ENCODE results near the gene PPP2R5C. TPM values are rescaled to one million over a fixed set of nuclear protein-coding genes. Genes with fewer than 3 reads are reported as not detected.
A peak's percentile ranks its signal among the peaks of the same experiment; 100 is the strongest.

PPP2R5C gene
- total RNA-seq, 2 experiments from 2014 or later: 238 to 242 TPM

GRCh38 chr14:101862711-101863110 is 101.2 kb downstream of the PPP2R5C start:
- intact Hi-C loops (cut with micrococcal nuclease): no loop called here
- Mint-ChIP-seq H3K4me3 (no peak overlapping the region), H3K27ac (peak overlapping the region; percentile 10), H3K9me3 (no peaks in the 10 kb centered on the region), H3K36me3 (ENCODE audit: low read depth) (peaks cover 38% of the 10 kb centered on the region), H3K27me3 (no peaks in the 10 kb centered on the region), H3K4me1 (ENCODE audit: low read depth) (peaks cover 44% of the 10 kb centered on the region)
- TF ChIP-seq CTCF (IDR thresholded peaks at IDR 0.05): no peak
- ChIA-PET POLR2A (interaction anchor here (0.9 to 1.5 kb wide), 3 partner anchors 13 to 41 kb away, joined by 3 to 5 read pairs (median 3); no protein-coding TSS in a partner anchor), CTCF (interaction anchor here (1.6 to 2.1 kb wide), 3 partner anchors 9 to 92 kb away, joined by 4 to 6 read pairs (median 6); no protein-coding TSS in a partner anchor)
- no peak for DNase-seq
- ATAC-seq: no peak

- Mint-ChIP-seq H3K4me3 (no peak overlapping the region), H3K4me1 (ENCODE audit: low read depth) (peaks cover 36% of the 10 kb centered on the region), H3K36me3 (ENCODE audit: low read depth) (peaks cover 27% of the 10 kb centered on the region), H3K27ac (no peak overlapping the region), H3K9me3 (no peaks in the 10 kb centered on the region), H3K27me3 (no peaks in the 10 kb centered on the region)
- CTCF ChIA-PET: interaction anchor here (1.0 to 1.2 kb wide), 2 partner anchors 13 to 94 kb away, joined by 4 read pairs; no protein-coding TSS in a partner anchor
- TF ChIP-seq CTCF (IDR thresholded peaks at IDR 0.05): no peak
- no peak for ATAC-seq
- DNase-seq: no peak
- POLR2A ChIA-PET: interaction anchor here (1.1 kb wide), 1 partner anchor 11 kb away, joined by 3 read pairs; no protein-coding TSS in a partner anchor
- intact Hi-C loops (cut with micrococcal nuclease): no loop called here
Observed at GRCh38 chr14:101865288-101865687, 103.8 kb downstream of the PPP2R5C start.

- POLR2A ChIA-PET: interaction anchor here (0.6 to 1.6 kb wide), 4 partner anchors 12 to 1711 kb away, joined by 3 to 7 read pairs (median 3); no protein-coding TSS in a partner anchor
- DNase-seq (no peak), ATAC-seq (no peak)
- no peak overlapping the region for H3K4me3 Mint-ChIP-seq
- H3K36me3 Mint-ChIP-seq (ENCODE audit: low read depth): peaks cover 21% of the 10 kb centered on the region
- TF ChIP-seq CTCF (IDR thresholded peaks at IDR 0.05): no peak
- no peaks in the 10 kb centered on the region for H3K27me3 Mint-ChIP-seq
- intact Hi-C loops (cut with micrococcal nuclease): no loop called here
- no peaks in the 10 kb centered on the region for H3K9me3 Mint-ChIP-seq
- H3K4me1 Mint-ChIP-seq (ENCODE audit: low read depth): peaks cover 35% of the 10 kb centered on the region
- CTCF ChIA-PET: interaction anchor here (0.9 to 1.9 kb wide), 3 partner anchors 8 to 97 kb away, joined by 3 to 6 read pairs (median 3); no protein-coding TSS in a partner anchor
- peak overlapping the region; percentile 9 for H3K27ac Mint-ChIP-seq
Observed at GRCh38 chr14:101867854-101868253, 106.3 kb downstream of the PPP2R5C start.

- intact Hi-C loops (cut with micrococcal nuclease): no loop called here
- ChIA-PET POLR2A (interaction anchor here (0.6 to 0.7 kb wide), 2 partner anchors 41 to 85 kb away, joined by 3 read pairs; no protein-coding TSS in a partner anchor), CTCF (interaction anchor here (1.0 kb wide), 1 partner anchor 26 kb away, joined by 3 read pairs; no protein-coding TSS in a partner anchor)
- peak overlapping the region; percentile 58 for H3K27ac Mint-ChIP-seq
- H3K36me3 Mint-ChIP-seq (ENCODE audit: low read depth): peaks cover 19% of the 10 kb centered on the region
- TF ChIP-seq CTCF (IDR thresholded peaks at IDR 0.05): no peak
- ATAC-seq: no peak
- no peak overlapping the region for H3K4me3 Mint-ChIP-seq
- no peaks in the 10 kb centered on the region for H3K27me3 Mint-ChIP-seq
- H3K9me3 Mint-ChIP-seq: no peaks in the 10 kb centered on the region
- no peak for DNase-seq
- peaks cover 48% of the 10 kb centered on the region for H3K4me1 Mint-ChIP-seq (ENCODE audit: low read depth)
Observed at GRCh38 chr14:101869217-101869616, 107.7 kb downstream of the PPP2R5C start.

- POLR2A ChIA-PET: no interaction called here
- Mint-ChIP-seq H3K27ac (no peak overlapping the region), H3K9me3 (no peaks in the 10 kb centered on the region)
Observed at GRCh38 chr14:101870273-101870939, 108.9 kb downstream of the PPP2R5C start.

More at GRCh38 chr14:101870273-101870939, 108.9 kb downstream of the PPP2R5C start:
- TF ChIP-seq CTCF (IDR thresholded peaks at IDR 0.05): no peak
- DNase-seq (no peak), ATAC-seq (no peak)
- Mint-ChIP-seq H3K27me3 (no peaks in the 10 kb centered on the region), H3K36me3 (ENCODE audit: low read depth) (peaks cover 19% of the 10 kb centered on the region), H3K4me3 (no peak overlapping the region), H3K4me1 (ENCODE audit: low read depth) (peaks cover 56% of the 10 kb centered on the region)
- intact Hi-C loops (cut with micrococcal nuclease): no loop called here
- CTCF ChIA-PET: interaction anchor here (1.0 kb wide), 1 partner anchor 27 kb away, joined by 3 read pairs; no protein-coding TSS in a partner anchor
